AG08396 (cell line): Measurements from ENCODE around the gene ERC1.
"Not testable (repeated sequence)": the region's sequence is repeated elsewhere in the genome, so short reads cannot be mapped to it uniquely, and the experiment has no call there.

Source experiments
- DNase-seq: peaks from one replicate; pipeline ENCODE4 v3.0.0; 2012; ENCODE audit warnings: low spot score, mixed read lengths

ERC1 gene

DNA sequence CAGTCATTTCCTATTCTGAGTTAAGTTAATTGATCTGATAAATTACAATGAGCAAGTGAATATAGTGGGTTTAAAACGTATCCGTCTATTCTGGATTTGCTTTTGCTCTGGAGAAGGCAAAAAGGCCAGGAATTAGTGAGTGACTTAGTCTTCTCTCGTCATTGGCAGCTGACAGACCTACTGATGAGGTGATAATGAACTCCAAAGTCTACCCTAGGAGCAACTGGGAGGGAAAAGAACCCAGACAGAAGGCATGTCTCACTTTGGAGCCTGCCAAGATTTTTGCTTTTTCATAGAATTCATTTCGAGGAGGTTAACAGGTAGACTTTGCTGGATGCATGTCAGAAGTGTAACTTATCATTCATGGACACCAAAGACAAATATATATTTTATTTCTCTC, 333.1 kb downstream of the ERC1 start:
- DNase-seq = no peak

DNA sequence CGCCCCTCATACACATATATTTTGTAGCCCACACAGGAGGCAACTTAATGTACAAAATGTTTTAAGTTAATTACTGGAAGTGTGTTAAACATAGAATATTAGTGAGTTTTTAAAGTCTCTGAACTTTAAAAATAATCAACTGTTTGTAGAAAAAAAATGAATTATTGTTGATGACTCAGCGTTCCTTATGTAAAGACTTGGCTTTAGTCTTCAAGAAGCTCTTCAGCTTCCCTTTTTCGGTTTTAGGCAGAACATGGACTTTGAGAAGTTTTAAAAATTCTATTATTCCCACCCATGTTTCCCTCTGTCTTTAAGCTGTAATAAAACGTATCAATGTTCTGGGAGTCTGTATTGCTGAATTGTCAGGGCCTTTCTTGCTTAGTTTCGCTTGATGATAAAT, 333.9 kb downstream of the ERC1 start:
- no peak for DNase-seq

GRCh38 chr12:1325666-1326065, 334.6 kb downstream of the ERC1 start:
- DNase-seq = no peak

DNA sequence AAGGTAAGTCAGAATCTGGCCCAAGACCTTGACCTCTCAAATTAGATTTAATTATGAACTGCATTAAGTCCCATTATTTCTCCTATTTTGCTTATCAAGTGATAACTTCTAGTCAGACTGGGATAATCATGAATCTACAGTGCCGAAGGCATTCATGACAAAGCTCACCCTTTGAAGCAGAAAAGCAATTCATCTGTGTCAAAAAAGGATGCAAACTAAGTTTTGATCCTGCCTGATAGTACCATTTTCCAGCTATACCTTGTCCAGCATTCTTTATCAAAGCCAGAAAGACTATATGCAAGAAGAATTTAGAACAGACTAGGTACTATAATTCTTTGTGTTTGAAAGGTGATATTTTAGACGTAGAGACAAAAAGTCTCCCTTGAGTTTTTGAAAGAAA, 335.2 kb downstream of the ERC1 start:
- DNase-seq = no peak

- DNase-seq = no peak
Measured at GRCh38 chr12:1328391-1328790, 337.4 kb downstream of the ERC1 start.

GRCh38 chr12:1329784-1330476, 338.9 kb downstream of the ERC1 start:
- DNase-seq = no peak

- no peak for DNase-seq
Measured at GRCh38 chr12:1330477-1330827, 339.4 kb downstream of the ERC1 start.

GRCh38 chr12:1332327-1332726, 341.3 kb downstream of the ERC1 start:
- no peak for DNase-seq

DNA sequence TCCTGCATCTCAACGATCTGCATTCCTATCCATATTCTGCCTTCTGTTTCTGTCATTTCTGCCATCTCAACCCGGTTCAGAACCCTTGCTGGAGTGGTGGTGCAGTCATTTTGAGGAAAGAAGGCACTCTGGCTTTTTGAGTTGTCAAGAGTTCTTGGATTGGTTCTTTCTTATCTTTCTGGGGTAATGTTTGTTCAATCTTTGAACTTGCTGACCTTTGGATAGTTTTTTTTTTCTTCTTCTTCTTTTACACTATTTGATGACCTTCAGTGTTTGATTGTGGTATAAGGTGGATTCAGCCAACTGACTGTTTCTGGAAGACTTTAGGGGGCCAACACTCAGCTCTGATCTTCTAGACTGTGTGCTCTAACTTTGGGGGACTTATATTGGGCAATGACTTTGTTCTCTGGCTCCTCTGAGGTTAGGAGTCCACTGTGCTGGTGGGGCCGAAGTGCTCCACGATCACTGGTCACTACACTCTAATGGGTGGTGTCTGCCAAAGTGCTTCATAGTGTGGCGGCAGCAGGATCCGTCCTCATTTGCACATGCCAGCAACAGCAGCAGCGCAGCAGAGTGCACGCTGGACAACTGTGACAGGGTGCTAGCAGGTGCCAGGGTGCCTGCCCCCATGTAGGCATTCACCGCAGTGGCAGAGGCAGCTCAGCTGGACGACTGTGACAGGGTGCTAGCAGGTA, 347.6 kb downstream of the ERC1 start:
- DNase-seq = no peak

DNA sequence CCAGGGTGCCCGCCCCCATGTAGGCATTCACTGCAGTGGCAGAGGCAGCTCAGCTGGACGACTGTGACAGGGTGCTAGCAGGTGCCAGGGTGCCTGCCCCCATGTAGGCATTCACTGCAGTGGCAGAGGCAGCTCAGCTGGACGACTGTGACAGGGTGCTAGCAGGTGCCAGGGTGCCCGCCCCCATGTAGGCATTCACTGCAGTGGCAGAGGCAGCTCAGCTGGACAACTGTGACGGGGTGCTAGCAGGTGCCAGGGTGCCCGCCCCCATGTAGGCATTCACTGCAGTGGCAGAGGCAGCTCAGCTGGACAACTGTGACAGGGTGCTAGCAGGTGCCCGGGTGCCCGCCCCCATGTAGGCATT, 348.1 kb downstream of the ERC1 start:
- not testable (repeated sequence) for DNase-seq

GRCh38 chr12:1339618-1340319, 348.7 kb downstream of the ERC1 start:
- DNase-seq = no peak

DNA sequence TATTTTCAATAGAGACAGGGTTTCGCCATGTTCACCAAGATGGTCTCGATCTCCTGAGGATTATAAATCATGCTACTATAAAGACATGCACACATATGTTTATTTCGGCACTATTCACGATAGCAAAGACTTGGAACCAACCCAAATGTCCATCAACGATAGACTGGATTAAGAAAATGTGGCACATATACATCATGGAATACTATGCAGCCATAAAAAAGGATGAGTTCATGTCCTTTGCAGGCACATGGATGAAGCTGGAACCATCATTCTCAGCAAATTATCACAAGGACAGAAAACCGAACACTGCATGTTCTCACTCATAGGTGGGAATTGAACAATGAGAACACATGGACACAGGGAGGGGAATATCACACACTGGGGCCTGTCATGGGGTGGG, 350.2 kb downstream of the ERC1 start:
- DNase-seq = not testable (repeated sequence)

- DNase-seq = no peak
Measured at GRCh38 chr12:1343422-1343821, 352.4 kb downstream of the ERC1 start.

DNA sequence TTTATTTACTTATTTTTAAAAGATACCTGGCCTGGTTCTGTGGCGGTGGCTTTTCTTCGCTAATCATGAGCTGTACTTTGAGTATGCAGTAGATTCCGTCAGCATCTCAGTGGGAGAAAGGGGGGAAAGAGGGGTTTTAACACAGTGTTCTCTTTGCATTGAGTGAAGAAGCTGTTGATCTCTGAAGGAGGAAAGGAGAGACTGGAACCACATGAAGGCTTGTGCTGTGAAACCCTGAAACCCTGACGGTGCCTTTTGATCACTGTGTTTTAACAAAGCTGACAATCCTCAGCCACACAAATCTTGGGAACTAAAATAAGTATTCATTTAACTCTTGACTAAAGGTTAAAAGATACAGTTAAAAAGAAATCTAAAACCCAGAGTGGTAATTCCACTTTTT, 353.2 kb downstream of the ERC1 start:
- DNase-seq = no peak

DNA sequence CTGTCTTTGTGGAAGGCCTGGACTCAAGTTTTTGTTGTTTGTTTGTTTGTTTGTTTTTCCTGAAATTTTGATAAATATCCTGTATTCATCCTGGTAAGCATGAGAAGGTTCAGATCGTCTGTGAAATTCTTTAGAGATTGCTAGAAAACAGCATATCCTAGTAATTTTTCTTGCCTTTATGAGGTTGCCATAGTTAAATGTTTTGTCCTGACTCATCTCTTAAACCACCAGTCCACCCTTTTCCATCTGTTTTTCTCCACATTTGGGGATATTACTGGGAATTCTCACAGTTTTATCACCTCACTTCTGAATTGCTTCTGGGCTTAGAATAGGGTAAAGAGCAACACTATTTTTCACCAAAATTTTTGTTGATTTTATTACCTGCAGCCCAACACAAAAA, 355.1 kb downstream of the ERC1 start:
- peak; percentile 21 for DNase-seq

- no peak for DNase-seq
Measured at GRCh38 chr12:1347294-1347693, 356.3 kb downstream of the ERC1 start.

DNA sequence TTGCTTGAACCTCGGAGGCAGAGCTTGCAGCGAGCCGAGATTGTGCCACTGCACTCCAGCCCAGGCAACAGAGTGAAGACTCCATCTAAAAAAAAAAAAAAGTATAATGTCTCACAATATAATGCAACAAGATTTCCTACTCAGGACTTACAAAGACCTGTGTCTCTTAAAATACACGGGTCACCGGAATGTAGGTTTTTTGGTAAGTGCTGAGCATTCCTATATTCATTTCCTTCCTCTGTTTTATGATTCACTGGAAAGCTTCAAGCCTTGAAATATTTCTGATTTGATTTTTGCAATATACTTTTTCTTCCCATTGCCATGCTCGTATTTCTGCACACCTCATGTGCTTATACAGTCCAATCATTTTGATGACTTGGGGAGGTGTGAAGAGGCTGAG, 357.6 kb downstream of the ERC1 start:
- DNase-seq = no peak

DNA sequence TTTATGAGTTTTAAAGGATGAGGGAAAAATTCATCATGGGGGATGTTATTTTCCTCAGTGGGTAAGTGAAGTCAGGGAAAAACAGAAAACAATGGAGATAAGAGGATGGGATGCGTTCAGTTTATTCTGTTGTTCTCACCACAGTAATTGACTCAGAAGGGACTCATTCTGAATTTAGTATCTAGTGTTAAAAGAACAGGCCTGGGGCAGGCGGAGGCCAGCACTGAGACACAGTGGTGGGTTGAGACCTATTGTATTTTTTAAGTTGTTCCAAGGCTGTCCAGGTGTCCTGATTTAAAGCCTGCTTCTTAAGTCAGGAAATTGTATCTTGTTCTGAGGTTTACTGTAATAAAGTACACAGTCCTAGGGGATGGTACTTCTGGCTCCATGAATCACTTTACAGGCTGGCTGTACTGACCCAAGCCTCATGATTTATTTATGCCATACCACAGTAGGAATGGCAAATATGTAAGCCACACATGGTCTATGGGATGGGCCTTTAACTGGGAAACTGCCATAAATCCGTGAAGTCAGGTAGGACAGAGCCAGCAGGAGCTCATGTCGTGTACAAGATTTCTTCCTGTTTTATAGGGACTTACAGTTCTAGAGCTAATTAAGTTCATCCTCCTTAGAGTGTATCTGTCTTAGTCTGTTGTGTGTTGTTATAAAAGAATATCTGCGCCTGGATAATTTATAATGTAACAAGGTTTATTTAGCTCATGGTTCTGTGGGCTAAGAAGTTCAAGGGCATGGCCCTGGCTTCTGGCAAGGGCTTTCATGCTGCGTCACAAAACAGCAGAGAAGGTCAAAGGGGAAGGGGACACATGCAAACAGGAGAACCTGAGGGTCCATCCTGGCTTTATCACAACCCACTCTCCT, 359.3 kb downstream of the ERC1 start:
- peak; percentile 75 for DNase-seq

DNA sequence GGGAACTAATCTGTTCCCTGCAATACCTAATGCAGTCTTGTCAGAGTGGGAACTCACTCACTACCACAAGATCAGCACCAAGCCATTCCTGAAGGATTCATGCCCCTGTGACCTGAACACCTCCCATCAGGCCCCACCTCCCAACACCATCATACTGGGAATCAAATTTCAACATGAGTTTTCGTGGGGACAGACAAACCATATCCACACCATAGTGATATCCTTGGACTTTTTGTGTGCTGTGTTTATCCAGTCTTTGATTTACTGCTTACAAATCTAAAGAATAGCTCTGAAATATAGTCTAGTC, 359.9 kb downstream of the ERC1 start:
- DNase-seq = no peak

GRCh38 chr12:1351926-1352325, 360.9 kb downstream of the ERC1 start:
- no peak for DNase-seq

GRCh38 chr12:1353451-1353850, 362.4 kb downstream of the ERC1 start:
- no peak for DNase-seq

DNA sequence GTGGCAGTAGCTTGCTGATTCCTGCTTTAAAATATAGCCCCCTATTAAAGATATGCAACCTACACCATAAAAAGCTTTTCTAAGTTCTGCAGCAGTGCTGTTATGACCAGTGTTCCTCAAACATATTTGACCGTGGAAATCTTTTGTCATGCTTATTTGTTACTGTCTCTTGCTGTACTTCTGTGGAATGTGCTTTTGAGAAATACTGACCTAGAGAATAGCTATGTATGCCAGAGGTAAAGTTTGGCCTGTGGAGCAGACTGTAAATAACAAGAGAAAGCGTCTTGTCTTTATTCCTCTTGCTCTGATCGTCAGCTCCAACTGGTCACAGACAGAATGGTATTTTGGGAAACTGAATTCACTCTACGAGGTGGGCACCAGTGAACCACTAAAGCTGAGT, 364.4 kb downstream of the ERC1 start:
- DNase-seq = no peak

GRCh38 chr12:1355871-1356270, 364.8 kb downstream of the ERC1 start:
- not testable (repeated sequence) for DNase-seq
